H1 (cell line): ENCODE data around the gene MCMBP. TPM values are rescaled to one million over a fixed set of nuclear protein-coding genes. Genes with fewer than 3 reads are reported as not detected.

Experiments used
- SRF ChIP-seq: IDR thresholded peaks from 2 replicates; pipeline ENCODE4 v1.6.1; 2011; ENCODE audit warnings: mild to moderate bottlenecking, low read depth, low read length, moderate library complexity
- polyA plus RNA-seq, 7 experiments: library from polyadenylated mRNA; depleted of rRNA in 3 of 7; stranded (reverse) in 5 of 7; unstranded in 2 of 7; fragments of >200 nt in 5 of 7; fragments of 200-250 nt in 2 of 7; gene quantifications; 1 replicate in 5 of 7; 2 replicates in 1 of 7; 4 replicates in 1 of 7; pipeline versions ENCODE4 v1.2.1 to v1.2.3, GENCODE V29; 2011 to 2013; ENCODE audit warnings: missing spikeins in 2 of 7, mixed read lengths in 2 of 7
- total RNA-seq: library from RNA; stranded (reverse); fragmentation: NEBNext Ultra II Directional; extraction: Animal tissue kit (Norgen Biotek cat#: 25700); gene quantifications from 2 replicates; pipeline ENCODE4 v1.2.1, GENCODE V29; 2021

The MCMBP gene
- total and polyA plus RNA-seq, 2 of the 8 experiments (the other 6 are each of a cell fraction or from before 2014, with no cell fraction given), result 67.3 to 81.7 TPM

GRCh38 chr10:119817991-119818888 is 54.4 kb downstream of the MCMBP start (continued):
- no peak for TF ChIP-seq SRF
